GM18951 (cell line): ENCODE measurements around the gene SFPQ.
A peak's percentile ranks its signal among the peaks of the same experiment; 100 is the strongest.

ENCODE experiments used
- POLR2A ChIP-seq: IDR thresholded peaks from 4 replicates; pipeline ENCODE4 v1.6.1; 2011; ENCODE audit warnings: mild to moderate bottlenecking; ENCODE audit not compliant: insufficient read length, insufficient read depth; ENCODE audit errors: extremely low read depth
- in situ Hi-C: fragments of 300-500 bp; cut with MboI; formaldehyde crosslinking; loops from one replicate; pipeline ENCODE4 v1.12.0; 2022; ENCODE audit warnings: low sequenced_read_pairs, mixed read lengths, inconsistent platforms; ENCODE audit not compliant: unreplicated experiment

Gene SFPQ

DNA sequence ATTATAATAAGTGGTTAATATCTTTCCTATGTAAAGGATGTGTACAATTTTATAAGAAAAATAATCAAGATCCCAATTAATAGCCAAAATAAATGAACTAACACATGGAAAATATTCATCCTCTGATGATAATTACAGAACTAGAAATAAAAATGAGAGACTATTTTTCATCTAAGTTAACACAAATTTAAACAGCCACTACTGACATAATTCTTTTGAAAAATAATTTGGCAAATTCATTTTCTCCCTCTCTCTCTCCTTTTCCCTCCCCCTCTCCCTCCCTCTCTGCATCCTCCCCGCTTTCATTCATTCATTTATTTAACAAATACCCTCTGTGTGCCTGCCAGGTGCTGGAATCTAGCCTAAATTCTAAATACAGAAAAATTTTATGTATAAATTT, 10.3 kb upstream of the SFPQ start:
- no peak for TF ChIP-seq POLR2A
- in situ Hi-C loops = no loop called here

DNA sequence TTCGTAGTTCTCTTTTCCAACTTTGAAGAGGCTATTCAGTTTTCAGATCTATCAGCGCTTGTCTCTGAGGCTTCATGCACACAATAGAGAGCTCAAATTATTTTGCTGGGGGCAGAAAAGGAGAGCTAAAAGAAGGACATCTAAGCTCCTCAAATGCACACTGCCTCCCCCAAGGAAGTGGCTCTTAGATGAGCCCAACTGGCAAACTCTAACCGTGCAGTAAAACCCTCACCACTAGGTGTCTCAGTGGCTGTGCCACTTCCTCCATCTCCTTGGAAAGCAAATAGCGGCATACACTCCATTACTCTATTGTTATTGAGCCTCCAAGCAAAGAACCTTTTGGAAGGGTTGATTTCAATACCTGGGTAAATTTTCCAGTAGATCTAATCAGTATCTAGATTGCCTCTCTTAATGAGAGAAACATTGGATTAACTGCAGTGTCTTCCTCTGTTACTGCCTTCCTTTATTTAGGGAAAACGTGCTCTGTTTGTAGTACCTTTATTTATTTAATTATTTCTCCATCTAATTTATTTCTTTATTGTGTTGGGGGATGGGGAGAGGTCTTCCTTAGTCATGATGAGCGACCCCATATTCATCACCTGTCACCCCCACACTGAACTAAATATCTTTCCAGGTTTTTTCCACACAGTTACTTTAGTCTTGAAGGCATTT, 9.2 kb upstream of the SFPQ start:
- no peak for TF ChIP-seq POLR2A
- in situ Hi-C loops = no loop called here

DNA sequence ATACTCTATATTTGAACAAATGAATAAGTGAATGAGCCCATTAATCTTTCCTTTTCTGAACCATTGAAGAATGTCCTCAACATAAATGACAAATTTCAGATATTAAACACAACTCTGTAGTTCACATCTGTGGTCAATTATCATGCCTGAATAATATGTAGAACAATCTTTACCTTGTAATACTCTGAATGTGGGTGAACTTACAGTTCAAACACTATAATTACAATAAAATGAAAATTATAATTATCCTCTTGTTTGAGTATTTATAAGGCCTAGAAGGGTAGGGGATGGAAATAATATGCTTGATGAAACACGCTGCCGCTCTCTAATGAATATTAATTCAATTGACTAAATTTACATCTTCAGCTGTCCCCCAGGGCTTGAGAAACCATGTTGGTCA, 8.7 kb upstream of the SFPQ start:
- in situ Hi-C loops = no loop called here

DNA sequence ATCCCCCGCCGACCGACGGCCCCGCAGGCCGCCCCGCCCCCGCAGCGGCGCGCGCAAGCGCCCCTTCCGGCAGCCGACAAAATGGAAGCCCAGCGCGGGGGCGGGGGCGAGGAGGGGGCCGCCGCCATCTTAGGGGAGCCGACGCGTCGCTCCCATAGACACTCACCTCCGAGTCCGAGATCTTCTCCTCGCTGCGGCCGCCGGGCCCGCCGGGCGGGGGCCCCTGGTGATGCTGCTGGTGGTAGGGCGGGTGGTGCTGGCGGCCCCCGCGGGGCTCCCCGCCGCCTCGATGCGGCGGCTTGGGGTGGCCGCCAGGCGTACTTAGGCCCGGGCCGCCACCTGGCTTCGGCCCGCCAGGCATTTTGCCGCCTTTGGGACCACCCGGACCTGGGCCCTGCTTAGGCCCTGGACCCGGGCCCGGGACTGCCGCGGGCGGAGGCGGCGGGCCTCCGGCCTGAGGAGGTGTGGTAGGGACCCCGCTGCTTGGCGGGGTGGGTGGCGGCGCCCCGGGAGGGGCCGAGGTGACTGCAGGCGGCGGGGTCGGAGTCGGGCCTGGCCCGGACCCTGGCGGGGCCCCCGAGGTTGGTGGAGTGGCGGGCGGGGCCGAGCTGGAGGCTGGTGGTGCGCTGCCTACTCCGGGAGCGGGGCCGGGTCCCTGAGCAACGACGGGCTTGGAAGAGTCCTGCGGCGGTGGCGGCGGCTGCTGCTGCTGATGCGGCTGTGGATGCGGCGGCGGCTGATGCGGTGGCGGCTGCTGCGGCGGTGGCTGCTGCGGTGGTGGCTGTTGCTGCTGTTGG, 691 bp downstream of the SFPQ start:
- TF ChIP-seq POLR2A = peak; percentile 72
- in situ Hi-C loops = no loop called here

More for the DNA sequence above, 8.7 kb upstream of the SFPQ start:
- TF ChIP-seq POLR2A = no peak

DNA sequence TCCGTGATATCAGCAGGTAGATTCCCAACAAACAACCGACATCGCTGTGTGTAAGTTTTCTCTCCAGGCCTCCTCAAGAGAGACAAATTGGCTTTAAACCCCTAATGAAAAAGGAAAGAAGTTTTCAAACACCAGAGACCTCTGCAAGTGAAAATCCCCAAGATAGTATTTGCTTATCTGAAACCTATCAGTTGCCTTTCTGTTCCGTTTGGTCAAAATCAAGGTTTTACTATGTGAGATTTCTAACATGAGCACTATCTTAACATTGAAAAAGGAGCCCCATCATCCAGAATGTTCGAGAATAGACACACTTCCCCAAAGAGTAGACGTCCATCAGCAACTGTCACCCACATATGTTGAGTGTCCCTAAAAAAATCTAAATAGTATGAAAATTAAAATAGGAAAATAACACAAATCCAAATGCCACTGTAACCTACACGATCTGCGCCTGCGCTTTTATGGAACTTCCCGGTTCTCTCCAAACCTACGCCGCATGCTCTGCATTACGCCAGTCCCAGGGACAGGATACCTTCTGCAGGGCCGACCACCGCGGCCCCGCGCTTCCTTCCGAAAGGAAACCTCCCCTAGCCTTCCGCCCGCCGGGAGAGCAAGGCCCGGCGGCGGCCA, 1.4 kb downstream of the SFPQ start:
- TF ChIP-seq POLR2A = no peak
- in situ Hi-C loops = no loop called here

DNA sequence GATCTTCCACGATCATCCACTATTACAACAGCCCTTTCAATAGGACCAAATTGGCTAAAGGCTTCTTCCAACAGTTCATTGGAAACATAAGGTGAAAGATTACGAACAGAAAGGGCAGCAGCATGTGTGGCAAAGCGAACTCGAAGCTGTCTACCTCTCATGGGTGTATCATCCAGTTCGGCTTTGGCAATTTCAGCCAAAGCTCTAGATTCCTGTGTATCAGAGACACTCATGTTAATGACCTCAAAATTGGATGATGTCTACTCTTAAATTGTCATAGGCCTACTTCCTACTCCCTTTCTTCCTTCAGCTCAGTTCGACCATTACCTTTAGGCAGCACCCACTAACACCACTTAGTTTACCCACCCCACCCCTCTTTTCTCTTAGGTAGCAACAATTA, 2.2 kb downstream of the SFPQ start:
- no peak for TF ChIP-seq POLR2A
- in situ Hi-C loops = no loop called here

DNA sequence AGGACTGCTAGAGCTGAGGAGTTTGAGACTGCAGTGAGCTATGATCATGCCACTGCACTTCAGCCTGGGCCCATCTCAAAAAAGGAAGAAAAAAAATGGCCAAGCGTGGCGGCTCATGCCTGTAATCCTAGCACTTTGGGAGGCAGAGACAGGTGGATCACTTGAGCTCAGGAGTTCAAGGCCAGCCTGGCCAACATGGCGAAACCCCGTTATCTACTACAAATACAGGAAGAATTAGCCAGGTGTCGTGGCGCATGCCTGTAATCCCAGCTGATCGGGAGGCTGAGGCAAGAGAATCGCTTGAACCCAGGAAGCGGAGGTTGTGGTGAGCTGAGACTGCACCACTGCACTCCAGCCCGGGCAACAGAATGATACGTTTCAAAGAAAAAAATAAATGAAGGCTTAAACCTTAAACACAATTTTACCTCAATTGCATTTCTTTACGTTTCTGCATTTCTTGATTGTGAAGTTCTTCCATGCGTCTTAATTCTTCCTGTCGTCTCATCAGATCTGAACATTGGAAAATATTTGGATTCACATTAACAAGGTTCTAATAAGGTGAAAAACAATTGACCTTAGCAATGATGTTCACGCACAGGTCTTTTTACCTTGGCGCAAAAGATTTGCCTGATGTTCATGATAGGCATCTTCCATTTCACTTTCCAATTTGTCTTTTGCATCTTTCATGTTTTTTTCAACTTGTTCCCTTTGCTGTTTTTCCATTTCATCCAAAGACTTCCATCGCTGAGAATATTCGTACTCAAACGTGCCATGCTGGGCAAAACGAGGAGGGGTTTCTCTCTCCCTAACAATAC, 4.2 kb downstream of the SFPQ start:
- in situ Hi-C loops = no loop called here
- no peak for TF ChIP-seq POLR2A

DNA sequence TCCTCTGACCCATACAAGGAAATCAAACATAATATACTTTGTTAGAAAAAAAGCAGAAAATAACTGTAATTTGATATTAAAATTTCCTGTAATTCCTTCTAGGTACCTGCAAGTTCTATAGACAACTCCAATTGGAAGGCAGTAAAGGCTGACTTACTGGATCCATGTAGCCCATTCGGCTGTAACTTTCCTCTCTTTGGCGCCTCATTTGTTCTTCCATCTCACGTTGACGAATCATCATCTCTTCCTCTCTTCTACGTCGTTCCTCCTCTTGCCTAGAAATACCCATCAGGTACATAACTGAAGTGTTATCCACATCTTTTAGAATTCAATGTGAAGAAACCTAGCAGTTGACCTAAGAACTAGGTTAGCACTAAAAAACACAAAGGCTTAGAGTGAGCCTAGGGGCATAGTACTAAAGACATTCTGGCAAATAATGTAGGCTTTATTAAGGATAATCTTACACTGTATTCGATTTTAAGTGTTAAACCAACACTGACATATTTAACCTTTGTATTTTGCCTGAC, 5.1 kb downstream of the SFPQ start:
- no peak for TF ChIP-seq POLR2A
- in situ Hi-C loops = no loop called here

DNA sequence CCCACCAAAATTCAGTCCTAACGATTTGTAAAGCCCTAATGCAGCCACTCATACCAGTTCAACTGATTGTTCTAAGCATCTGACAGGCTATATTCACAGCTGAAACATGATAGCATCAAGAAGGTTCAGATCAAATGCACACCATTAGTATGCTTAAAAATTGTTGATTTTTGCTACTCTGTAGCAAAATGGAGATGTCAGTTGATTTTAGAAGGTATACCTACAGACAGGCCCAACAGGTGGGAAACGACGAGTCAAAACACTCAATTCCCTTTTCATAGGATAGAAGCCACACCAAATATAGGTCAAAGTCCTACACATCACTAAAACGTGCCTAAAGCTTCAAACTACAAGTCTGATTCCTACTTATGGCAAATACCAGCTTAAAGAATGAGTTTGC, 6.7 kb downstream of the SFPQ start:
- TF ChIP-seq POLR2A = no peak
- in situ Hi-C loops = no loop called here

DNA sequence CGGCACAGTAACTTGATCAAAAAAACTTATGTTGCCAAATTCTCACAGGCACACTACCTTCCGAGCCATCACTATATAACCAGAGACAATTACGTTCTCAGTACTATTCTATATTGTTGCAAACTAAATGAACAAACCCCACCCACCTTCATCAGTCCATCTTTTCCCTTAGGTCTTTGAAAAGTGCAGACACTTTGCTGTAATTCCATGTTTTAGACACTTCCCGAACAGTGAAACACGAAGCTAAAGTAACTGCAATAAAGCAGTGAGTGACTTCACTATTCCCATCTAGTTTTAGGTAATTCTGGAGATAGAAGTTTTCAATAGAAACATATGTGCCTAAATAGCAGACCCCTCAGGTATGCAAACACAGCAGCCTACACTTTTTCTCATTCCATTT, 7.7 kb downstream of the SFPQ start:
- in situ Hi-C loops = no loop called here
- no peak for TF ChIP-seq POLR2A

DNA sequence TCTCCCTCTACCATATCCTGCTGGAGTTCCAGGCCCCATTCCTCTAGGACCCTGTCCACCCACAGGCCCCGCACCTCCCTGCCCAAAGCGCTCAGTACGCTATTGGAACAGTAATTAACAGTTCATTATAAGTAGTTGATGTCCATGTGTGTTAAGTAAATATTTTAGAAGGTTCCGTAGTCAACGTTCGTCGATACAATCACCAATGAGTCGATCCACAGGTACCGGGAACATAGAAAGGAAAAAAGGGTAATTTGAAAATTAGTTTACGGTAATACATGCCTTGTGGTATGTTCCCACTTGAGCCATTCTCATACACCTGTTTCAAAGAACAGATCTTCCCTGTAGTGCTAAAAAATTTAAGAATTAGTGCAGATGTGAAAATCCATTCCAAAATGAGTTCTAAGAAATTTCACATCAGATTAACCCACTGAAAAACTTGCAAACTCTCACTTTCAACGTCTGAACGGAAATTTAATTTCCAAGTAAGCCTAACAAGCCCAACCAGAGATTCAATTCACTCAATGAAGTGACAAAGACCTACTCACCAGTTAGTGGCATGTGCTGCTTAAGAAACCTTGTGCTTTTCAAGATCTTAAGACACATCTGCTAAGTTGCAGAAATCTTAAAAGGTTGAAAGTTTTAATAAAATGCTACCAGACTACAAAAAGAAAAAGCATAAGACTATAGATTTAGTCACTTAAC, 8.3 kb downstream of the SFPQ start:
- no peak for TF ChIP-seq POLR2A
- in situ Hi-C loops = no loop called here

DNA sequence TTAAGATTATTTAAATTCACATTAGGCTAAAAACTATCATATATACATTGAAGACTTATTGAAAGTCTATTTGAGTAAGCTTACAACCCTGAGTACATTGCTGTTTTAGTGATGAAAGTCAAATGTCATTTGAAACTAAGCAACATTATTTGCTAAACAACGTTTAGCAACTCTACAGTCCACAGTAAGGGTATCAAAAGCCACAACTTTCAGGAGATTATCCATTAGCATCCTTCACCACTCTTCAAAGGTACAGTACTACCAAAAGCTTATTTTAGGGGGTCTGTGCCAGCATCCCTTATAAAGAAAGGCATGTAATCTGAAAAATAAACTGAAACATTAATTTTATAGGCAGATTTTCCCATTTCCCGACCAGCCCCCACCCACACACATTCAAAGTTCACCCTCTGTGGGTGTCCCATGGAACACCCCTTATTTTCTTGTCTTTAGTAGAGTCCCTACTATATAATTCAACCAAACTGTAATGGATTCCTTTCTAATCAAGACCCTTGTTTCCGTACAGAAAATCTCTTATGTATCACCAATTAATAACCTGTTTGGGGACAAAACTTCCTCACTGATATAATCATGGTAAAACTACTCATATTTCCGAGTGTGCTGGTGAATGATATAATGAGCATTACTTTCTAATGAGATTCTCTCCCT, 11.0 kb downstream of the SFPQ start:
- no peak for TF ChIP-seq POLR2A
- in situ Hi-C loops = no loop called here
